Measurements from ENCODE around the gene PARP3.

The PARP3 gene

GRCh38 chr3:51933471-51934138, 8.6 kb upstream of the PARP3 start:
- Mint-ChIP-seq H3K27ac (no peak overlapping the region), H3K36me3 (ENCODE audit: low read depth) (peaks cover 36% of the 10 kb centered on the region), H3K9me3 (no peaks in the 10 kb centered on the region), H3K4me3 (no peak overlapping the region), H3K27me3 (ENCODE audit: low read depth, poor library complexity) (peaks cover 3% of the 10 kb centered on the region), H3K4me1 (no peaks in the 10 kb centered on the region)
- no peak for DNase-seq
- TF ChIP-seq CTCF (IDR thresholded peaks at IDR 0.05): no peak

GRCh38 chr3:51934139-51934850, 7.9 kb upstream of the PARP3 start:
- H3K36me3 Mint-ChIP-seq (ENCODE audit: low read depth): peaks cover 36% of the 10 kb centered on the region
- H3K4me3 Mint-ChIP-seq: no peak overlapping the region
- peaks cover 3% of the 10 kb centered on the region for H3K27me3 Mint-ChIP-seq (ENCODE audit: low read depth, poor library complexity)
- H3K9me3 Mint-ChIP-seq: no peaks in the 10 kb centered on the region
- no peak for TF ChIP-seq CTCF (IDR thresholded peaks at IDR 0.05)
- no peak for DNase-seq
- H3K4me1 Mint-ChIP-seq: peaks cover 4% of the 10 kb centered on the region
- H3K27ac Mint-ChIP-seq: no peak overlapping the region

- H3K27ac Mint-ChIP-seq: no peak overlapping the region
- H3K4me1 Mint-ChIP-seq: peaks cover 10% of the 10 kb centered on the region
- H3K9me3 Mint-ChIP-seq: no peaks in the 10 kb centered on the region
- TF ChIP-seq CTCF (IDR thresholded peaks at IDR 0.05): no peak
- no peak for DNase-seq
- peaks cover 36% of the 10 kb centered on the region for H3K36me3 Mint-ChIP-seq (ENCODE audit: low read depth)
- peaks cover 3% of the 10 kb centered on the region for H3K27me3 Mint-ChIP-seq (ENCODE audit: low read depth, poor library complexity)
- no peak overlapping the region for H3K4me3 Mint-ChIP-seq
Observed at GRCh38 chr3:51934991-51935885, 6.9 kb upstream of the PARP3 start.

- H3K36me3 Mint-ChIP-seq (ENCODE audit: low read depth): peaks cover 32% of the 10 kb centered on the region
- H3K9me3 Mint-ChIP-seq: no peaks in the 10 kb centered on the region
- no peak overlapping the region for H3K27ac Mint-ChIP-seq
- DNase-seq: no peak
- no peak for TF ChIP-seq CTCF (IDR thresholded peaks at IDR 0.05)
- H3K4me1 Mint-ChIP-seq: peaks cover 19% of the 10 kb centered on the region
- H3K27me3 Mint-ChIP-seq (ENCODE audit: low read depth, poor library complexity): peaks cover 3% of the 10 kb centered on the region
- H3K4me3 Mint-ChIP-seq: no peak overlapping the region
Observed at GRCh38 chr3:51935886-51936755, 6.0 kb upstream of the PARP3 start.

- Mint-ChIP-seq H3K27ac (no peak overlapping the region), H3K4me3 (no peak overlapping the region), H3K36me3 (ENCODE audit: low read depth) (peaks cover 28% of the 10 kb centered on the region), H3K27me3 (ENCODE audit: low read depth, poor library complexity) (peaks cover 3% of the 10 kb centered on the region), H3K9me3 (no peaks in the 10 kb centered on the region), H3K4me1 (peaks cover 23% of the 10 kb centered on the region)
- no peak for DNase-seq
- no peak for TF ChIP-seq CTCF (IDR thresholded peaks at IDR 0.05)
Observed at GRCh38 chr3:51937014-51937413, 5.1 kb upstream of the PARP3 start.
